Left hindlimb (tissue), 1 donor: ENCODE measurements around the gene CNTNAP3B.
"Not testable (repeated sequence)": the region's sequence is repeated elsewhere in the genome, so short reads cannot be mapped to it uniquely, and the experiment has no call there.

Experiments used
- DNase-seq: peaks from one replicate; pipeline ENCODE4 v3.0.0-alpha.2; 2018

The CNTNAP3B gene

GRCh38 chr9:41974906-41975305 lies 154.3 kb downstream of the CNTNAP3B start:
- DNase-seq: not testable (repeated sequence)

GRCh38 chr9:41953007-41953406 lies 176.2 kb downstream of the CNTNAP3B start:
- DNase-seq: not testable (repeated sequence)

- not testable (repeated sequence) for DNase-seq
These were observed 187.5 kb downstream of the CNTNAP3B start for GRCh38 chr9:41941738-41942137.

GRCh38 chr9:41938143-41938542 lies 191.1 kb downstream of the CNTNAP3B start:
- DNase-seq: not testable (repeated sequence)

- DNase-seq: not testable (repeated sequence)
These were observed 193.5 kb downstream of the CNTNAP3B start for GRCh38 chr9:41935727-41936126.

GRCh38 chr9:41929172-41929571 lies 200.1 kb downstream of the CNTNAP3B start:
- DNase-seq: not testable (repeated sequence)

- DNase-seq: not testable (repeated sequence)
These were observed 211.9 kb downstream of the CNTNAP3B start for GRCh38 chr9:41917374-41917773.

GRCh38 chr9:41905488-41905887 lies 223.7 kb downstream of the CNTNAP3B start:
- DNase-seq: not testable (repeated sequence)

GRCh38 chr9:41902762-41903161 lies 226.5 kb downstream of the CNTNAP3B start:
- not testable (repeated sequence) for DNase-seq

- not testable (repeated sequence) for DNase-seq
These were observed 230.4 kb downstream of the CNTNAP3B start for GRCh38 chr9:41898720-41899343.

GRCh38 chr9:41874557-41874956 lies 254.7 kb downstream of the CNTNAP3B start:
- not testable (repeated sequence) for DNase-seq

- DNase-seq: not testable (repeated sequence)
These were observed 273.8 kb downstream of the CNTNAP3B start for GRCh38 chr9:41855422-41855821.

GRCh38 chr9:41851848-41852740 lies 277.1 kb downstream of the CNTNAP3B start:
- DNase-seq: not testable (repeated sequence)

GRCh38 chr9:41847829-41848228 lies 281.4 kb downstream of the CNTNAP3B start:
- not testable (repeated sequence) for DNase-seq
